Head of caudate nucleus (tissue), 42 donors: ENCODE data around the gene CSF1.
A peak's percentile ranks its signal among the peaks of the same experiment; 100 is the strongest.

Source experiments
- DNase-seq, 42 donors: peaks; one replicate each; pipeline versions ENCODE4 v3.0.0 to v3.0.0-alpha.2; 2020 to 2021; ENCODE audit warnings: mixed read lengths in 7 of 42
- intact Hi-C: fragments of 100-400 bp; cut with DNase I; formaldehyde crosslinking; loops from one replicate; pipeline ENCODE4 v1.15.0; 2022

The CSF1 gene

DNA sequence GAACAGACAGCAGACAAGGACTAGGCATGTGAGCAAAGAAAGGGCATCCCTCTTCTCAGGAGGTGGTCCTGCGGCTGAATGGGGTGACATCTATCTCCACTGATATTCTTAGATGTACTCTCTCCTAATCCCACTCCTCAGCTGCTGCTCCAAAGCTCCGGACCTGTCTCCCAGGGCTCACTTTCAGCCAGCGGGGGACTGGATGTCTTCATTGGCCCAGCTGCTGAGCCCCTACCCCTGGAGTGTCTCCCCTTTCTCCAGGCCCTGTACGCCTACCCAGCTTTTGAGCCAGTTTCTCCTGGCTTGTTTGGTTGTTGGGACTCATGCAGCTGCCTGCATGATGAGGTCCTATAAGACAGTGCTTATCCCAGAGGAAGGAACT, 28.8 kb upstream of the CSF1 start:
- intact Hi-C loops, result no loop called here
- peak in 1 of 42 donors; percentile 13 for DNase-seq

GRCh38 chr1:109882288-109883245, 28.1 kb upstream of the CSF1 start:
- DNase-seq, result peak; percentile 64 to 93 (median 84)

GRCh38 chr1:109883248-109883955, 27.2 kb upstream of the CSF1 start:
- intact Hi-C loops, result no loop called here
- peak in 2 of 42 donors; percentile 10 to 17 for DNase-seq

More at GRCh38 chr1:109882288-109883245, 28.1 kb upstream of the CSF1 start:
- intact Hi-C loops, result no loop called here

GRCh38 chr1:109884242-109884891, 26.3 kb upstream of the CSF1 start:
- DNase-seq, result peak in 2 of 42 donors; percentile 6 to 16
- intact Hi-C loops, result no loop called here

DNA sequence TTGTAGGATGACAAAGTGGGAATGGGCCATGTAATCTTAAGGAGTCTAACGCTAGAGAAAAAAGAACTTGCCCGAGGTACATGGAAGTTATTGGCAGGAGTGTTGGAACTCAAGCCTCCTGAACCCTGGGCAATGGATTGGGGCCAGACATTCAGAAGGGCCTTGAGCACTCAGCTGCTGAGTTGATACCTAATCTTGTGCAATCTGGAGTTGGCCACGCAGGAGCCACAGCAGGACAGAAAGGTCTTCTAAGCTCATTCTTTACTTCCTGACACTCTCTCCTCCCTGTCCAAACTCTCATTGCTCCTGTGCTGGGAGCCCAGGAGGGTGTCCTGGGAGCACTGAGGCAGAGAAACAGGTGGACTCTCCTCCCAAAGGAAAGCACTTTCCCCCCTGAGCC, 25.1 kb upstream of the CSF1 start:
- intact Hi-C loops, result no loop called here
- no peak for DNase-seq

- DNase-seq, result peak in 4 of 42 donors; percentile 23 to 55 (median 48)
- intact Hi-C loops, result no loop called here
Measured at GRCh38 chr1:109886827-109887226, 23.8 kb upstream of the CSF1 start.

DNA sequence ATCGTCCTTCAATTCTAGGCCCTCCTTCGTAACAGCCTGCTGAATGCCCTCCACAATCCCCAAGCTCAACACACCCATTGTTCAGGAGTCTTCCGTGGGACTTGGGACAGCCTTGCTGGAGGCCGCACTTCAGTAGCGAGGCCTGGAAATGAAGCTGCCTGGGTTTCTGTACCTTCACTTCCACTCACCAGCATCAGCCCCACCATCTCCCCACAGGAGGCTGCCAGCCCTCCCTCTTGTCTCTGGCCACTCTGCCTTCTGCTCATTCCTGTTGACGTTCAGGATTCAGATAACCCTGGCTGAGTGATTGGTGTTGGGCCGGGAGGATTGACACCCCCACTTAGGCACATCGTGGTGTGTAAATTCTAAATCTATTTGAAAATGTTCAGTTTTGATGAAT, 23.4 kb upstream of the CSF1 start:
- DNase-seq, result no peak
- intact Hi-C loops, result no loop called here

DNA sequence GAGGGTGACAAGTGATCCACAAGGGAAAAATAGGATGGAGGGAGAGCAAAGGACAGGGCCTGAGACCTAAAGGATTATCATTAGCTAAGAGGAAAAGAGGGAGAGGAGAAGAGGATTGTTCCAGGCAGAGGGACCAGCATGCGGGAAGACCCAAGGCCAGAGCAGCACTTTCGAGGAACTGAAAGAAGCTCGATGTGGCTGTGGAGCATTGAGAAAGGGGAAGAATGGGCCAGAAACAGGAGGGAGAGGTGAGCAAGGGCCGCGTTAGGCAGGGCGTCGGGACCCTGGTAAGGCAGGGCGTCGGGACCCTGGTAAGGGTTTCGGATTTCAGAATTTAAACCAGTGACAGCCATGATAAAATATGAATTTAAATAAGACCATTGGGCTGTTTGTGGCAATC, 22.8 kb upstream of the CSF1 start:
- DNase-seq, result no peak
- intact Hi-C loops, result no loop called here

- intact Hi-C loops, result no loop called here
- no peak for DNase-seq
Measured at GRCh38 chr1:109889094-109889493, 21.6 kb upstream of the CSF1 start.

GRCh38 chr1:109890115-109890953, 20.3 kb upstream of the CSF1 start:
- intact Hi-C loops, result no loop called here
- peak in 28 of 42 donors; percentile 29 to 83 (median 54) for DNase-seq

DNA sequence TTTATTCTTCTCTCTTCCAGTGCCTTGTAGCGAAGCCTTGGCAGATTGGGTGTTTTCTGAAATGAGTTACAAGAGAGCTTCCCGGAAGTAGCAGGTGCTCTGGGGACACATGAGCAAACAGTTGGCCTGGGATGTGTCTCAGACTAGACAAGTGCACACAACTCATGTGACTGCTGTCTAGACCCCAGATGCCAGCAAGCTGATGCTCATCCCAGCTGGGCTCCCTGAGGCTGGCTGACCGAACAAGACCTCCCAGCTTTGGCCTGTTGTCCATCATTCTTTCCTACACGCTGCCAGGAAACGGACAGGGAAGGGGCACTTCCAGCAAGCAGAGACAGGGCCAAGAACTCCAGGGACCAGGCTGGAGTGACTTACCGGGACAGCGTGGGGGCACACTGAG, 18.7 kb upstream of the CSF1 start:
- intact Hi-C loops, result no loop called here
- peak in 36 of 42 donors; percentile 33 to 83 (median 61) for DNase-seq

GRCh38 chr1:109892561-109893368, 17.9 kb upstream of the CSF1 start:
- intact Hi-C loops, result no loop called here
- no peak for DNase-seq

GRCh38 chr1:109893532-109894171, 17.0 kb upstream of the CSF1 start:
- intact Hi-C loops, result no loop called here
- no peak for DNase-seq

DNA sequence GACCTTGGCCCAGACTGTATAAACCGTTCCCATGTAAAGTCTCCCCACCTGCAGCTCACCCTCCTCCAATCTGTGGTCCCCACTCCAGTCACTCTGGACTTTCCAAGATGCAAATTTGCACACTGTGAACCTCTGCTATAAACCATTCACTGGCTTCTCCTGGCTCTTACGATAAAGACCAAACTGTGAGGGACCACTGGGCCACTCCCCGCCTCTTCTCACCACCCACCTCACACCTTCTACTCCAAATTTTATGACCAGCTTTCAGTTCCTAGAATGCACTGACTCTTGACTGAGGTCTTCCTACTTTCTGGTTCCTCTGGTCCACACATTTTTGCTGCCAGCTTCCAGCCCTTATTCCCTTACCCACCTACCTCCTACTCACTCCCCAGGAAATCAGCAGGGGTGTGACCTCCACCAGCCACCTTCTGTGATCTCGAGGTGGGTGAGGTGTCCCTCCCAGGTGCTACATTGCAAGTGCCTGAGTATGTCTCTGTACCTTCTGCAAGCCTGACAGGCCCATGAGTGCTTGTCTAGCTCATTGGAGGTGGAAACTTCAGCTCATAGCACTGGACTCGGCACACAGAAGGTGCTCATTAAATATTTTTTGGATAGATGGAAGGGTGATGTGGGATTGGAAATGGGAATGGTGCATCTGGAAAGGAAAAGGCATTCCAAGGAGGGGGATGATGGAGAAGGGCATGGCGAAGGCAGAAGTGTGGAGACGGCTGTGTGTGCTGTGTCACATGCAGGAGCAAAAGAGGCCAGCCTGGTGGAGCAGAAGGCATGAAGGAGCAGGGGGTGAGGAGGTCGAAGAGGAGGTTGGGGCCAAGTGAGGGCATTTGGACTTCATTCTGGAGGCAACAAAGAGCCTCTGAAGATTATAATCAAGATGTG, 15.6 kb upstream of the CSF1 start:
- DNase-seq, result no peak
- intact Hi-C loops, result no loop called here

- DNase-seq, result peak in 1 of 42 donors; percentile 18
- intact Hi-C loops, result no loop called here
Measured at GRCh38 chr1:109895720-109896504, 14.7 kb upstream of the CSF1 start.

- peak in 1 of 42 donors; percentile 21 for DNase-seq
- intact Hi-C loops, result no loop called here
Measured at GRCh38 chr1:109896681-109897080, 14.0 kb upstream of the CSF1 start.
